NB4 (cell line): ENCODE results near the gene CHI3L2.

Experiments
- POLR2A ChIP-seq: IDR thresholded peaks from 2 replicates; pipeline ENCODE4 v1.6.1; 2011; ENCODE audit warnings: mild to moderate bottlenecking; ENCODE audit not compliant: insufficient read length; ENCODE audit errors: extremely low read depth
- TF ChIP-seq, protein P1 (sequence below): IDR thresholded peaks from one replicate; pipeline ENCODE4 v1.5.1; 2012; ENCODE audit warnings: low read depth, low read length

DNA sequence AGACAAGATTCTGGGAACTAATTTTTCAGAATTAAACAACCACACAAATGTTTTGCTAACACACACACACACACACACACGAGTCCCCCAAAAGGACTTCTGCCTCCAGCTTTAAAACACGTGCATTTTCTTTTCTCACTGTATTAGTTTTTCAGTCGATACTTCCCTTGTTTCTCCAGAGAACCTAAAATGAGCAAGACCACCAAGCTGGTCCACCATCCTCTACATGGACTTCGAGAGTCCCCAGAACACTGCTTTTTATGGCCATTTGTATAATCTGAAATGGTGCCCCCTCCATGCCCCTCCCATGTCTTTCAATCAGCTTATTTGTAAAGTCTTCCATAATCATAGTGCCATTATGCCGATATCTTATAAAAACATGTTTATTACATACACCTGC is 10.8 kb upstream of the CHI3L2 start:
- TF ChIP-seq POLR2A = no peak
- TF ChIP-seq, protein P1, sequence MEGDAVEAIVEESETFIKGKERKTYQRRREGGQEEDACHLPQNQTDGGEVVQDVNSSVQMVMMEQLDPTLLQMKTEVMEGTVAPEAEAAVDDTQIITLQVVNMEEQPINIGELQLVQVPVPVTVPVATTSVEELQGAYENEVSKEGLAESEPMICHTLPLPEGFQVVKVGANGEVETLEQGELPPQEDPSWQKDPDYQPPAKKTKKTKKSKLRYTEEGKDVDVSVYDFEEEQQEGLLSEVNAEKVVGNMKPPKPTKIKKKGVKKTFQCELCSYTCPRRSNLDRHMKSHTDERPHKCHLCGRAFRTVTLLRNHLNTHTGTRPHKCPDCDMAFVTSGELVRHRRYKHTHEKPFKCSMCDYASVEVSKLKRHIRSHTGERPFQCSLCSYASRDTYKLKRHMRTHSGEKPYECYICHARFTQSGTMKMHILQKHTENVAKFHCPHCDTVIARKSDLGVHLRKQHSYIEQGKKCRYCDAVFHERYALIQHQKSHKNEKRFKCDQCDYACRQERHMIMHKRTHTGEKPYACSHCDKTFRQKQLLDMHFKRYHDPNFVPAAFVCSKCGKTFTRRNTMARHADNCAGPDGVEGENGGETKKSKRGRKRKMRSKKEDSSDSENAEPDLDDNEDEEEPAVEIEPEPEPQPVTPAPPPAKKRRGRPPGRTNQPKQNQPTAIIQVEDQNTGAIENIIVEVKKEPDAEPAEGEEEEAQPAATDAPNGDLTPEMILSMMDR = no peak
